Vagina (tissue), 2 donors: ENCODE measurements around the gene FES. TPM values are rescaled to one million over a fixed set of nuclear protein-coding genes. Genes with fewer than 3 reads are reported as not detected.
"Not testable (repeated sequence)": the region's sequence is repeated elsewhere in the genome, so short reads cannot be mapped to it uniquely, and the experiment has no call there.

Experiments
- DNase-seq, 2 donors: peaks; one replicate each; pipeline ENCODE4 v3.0.0-alpha.2; 2017; ENCODE audit errors: extremely low spot score in 2 of 2
- H3K27ac ChIP-seq: fragments of 200-600 bp; sonication (generic); one replicate; pipeline ENCODE4 v1.5.1; 2019
- H3K27me3 ChIP-seq: fragments of 200-600 bp; sonication (generic); one replicate; pipeline ENCODE4 v1.5.1; 2019
- H3K36me3 ChIP-seq, 2 donors: fragments of 200-600 bp; sonication (generic); one replicate each; pipeline ENCODE4 v1.5.1; 2017 to 2019
- H3K4me1 ChIP-seq: fragments of 200-600 bp; sonication (generic); one replicate; pipeline ENCODE4 v1.5.1; 2019
- H3K4me3 ChIP-seq, 2 donors: fragments of 200-600 bp; sonication (generic); 1 replicate in 1 of 2; 2 replicates in 1 of 2; pipeline ENCODE4 v1.5.1; 2016 to 2019
- H3K9me3 ChIP-seq: fragments of 200-600 bp; sonication (generic); one replicate; pipeline ENCODE4 v1.5.1; 2019
- POLR2A ChIP-seq, 2 donors: fragments of 450-650 bp; IDR thresholded peaks; one replicate each; pipeline ENCODE4 v1.6.1; 2017; ENCODE audit warnings: antibody characterized with exemption in 2 of 2, mild to moderate bottlenecking in 2 of 2, moderate library complexity in 2 of 2
- POLR2AphosphoS5 ChIP-seq, 2 donors: sonication (generic); formaldehyde crosslinking; IDR thresholded peaks; one replicate each; pipeline ENCODE4 v1.9.0; 2017; ENCODE audit warnings: antibody characterized with exemption in 2 of 2, mild to moderate bottlenecking in 2 of 2, low read depth in 1 of 2; ENCODE audit not compliant: insufficient read depth in 1 of 2
- intact Hi-C: fragments of 100-400 bp; cut with DNase I; formaldehyde crosslinking; loops from one replicate; pipeline ENCODE4 v1.15.1; 2023
- total RNA-seq: library from RNA; depleted of rRNA; stranded (reverse); fragments of >200 nt; gene quantifications from one replicate; pipeline ENCODE4 v1.2.3, GENCODE V29; 2016
- TF ChIP-seq, protein P1 (sequence below), 3 experiments: fragments of 450-650 bp in 2 of 3; fragments of 200-600 bp in 1 of 3; sonication (generic) in 1 of 3; IDR thresholded peaks; one replicate each; pipeline ENCODE4 v1.5.1; 2017 to 2019; ENCODE audit warnings: antibody characterized with exemption in 3 of 3, mild to moderate bottlenecking in 2 of 3, moderate library complexity in 2 of 3

Gene FES
- total RNA-seq, 1 donor from 2014 or later, result 47.4 TPM

DNA sequence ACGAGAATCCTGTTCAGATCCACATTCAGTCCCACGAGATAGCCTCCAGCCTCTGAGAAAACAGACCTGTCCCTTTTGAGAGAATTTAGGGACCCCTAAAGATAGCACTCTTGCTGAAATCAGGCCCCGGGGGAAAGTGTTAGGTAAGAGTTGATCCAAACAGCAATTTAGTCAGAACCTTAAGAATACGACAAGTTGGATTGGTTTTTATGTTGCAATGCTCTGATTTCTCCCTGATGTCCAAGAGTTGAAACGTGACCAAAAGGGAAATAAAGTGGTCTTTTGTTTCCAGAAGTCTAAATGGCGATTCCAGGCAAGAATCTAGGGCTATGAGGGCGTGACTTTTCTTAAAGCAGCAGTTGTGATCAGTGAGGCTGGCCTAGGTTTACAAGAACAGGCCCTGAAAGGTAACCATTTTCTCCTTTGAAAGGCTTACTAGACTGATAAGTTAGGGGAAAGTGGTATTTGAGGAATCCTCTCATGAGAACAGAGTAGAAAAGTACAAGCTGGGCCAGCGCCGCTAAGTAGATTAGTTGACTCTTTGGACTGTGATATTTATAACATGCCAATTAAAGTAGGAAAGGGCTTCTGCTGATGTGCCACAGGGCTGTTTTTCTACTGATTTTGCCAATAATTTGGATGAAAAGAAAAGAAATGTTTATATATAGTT lies 23.7 kb downstream of the FES start:
- H3K36me3 ChIP-seq, result peaks cover 4 to 79% of the 10 kb centered on the region in 2 donors
- H3K27me3 ChIP-seq, result no peaks in the 10 kb centered on the region
- no peak for DNase-seq
- TF ChIP-seq POLR2A (IDR thresholded peaks at IDR 0.05), result no peak
- TF ChIP-seq, protein P1, sequence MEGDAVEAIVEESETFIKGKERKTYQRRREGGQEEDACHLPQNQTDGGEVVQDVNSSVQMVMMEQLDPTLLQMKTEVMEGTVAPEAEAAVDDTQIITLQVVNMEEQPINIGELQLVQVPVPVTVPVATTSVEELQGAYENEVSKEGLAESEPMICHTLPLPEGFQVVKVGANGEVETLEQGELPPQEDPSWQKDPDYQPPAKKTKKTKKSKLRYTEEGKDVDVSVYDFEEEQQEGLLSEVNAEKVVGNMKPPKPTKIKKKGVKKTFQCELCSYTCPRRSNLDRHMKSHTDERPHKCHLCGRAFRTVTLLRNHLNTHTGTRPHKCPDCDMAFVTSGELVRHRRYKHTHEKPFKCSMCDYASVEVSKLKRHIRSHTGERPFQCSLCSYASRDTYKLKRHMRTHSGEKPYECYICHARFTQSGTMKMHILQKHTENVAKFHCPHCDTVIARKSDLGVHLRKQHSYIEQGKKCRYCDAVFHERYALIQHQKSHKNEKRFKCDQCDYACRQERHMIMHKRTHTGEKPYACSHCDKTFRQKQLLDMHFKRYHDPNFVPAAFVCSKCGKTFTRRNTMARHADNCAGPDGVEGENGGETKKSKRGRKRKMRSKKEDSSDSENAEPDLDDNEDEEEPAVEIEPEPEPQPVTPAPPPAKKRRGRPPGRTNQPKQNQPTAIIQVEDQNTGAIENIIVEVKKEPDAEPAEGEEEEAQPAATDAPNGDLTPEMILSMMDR (IDR thresholded peaks at IDR 0.05), result no peak
- no peak for TF ChIP-seq POLR2AphosphoS5 (IDR thresholded peaks at IDR 0.05; ENCODE audit: insufficient read depth in 1 of 2, low read depth in 1 of 2)
- intact Hi-C loops, result no loop called here
- H3K4me1 ChIP-seq, result peaks cover 11% of the 10 kb centered on the region
- no peak overlapping the region for H3K27ac ChIP-seq
- H3K4me3 ChIP-seq, result no peak overlapping the region
- no peaks in the 10 kb centered on the region for H3K9me3 ChIP-seq

DNA sequence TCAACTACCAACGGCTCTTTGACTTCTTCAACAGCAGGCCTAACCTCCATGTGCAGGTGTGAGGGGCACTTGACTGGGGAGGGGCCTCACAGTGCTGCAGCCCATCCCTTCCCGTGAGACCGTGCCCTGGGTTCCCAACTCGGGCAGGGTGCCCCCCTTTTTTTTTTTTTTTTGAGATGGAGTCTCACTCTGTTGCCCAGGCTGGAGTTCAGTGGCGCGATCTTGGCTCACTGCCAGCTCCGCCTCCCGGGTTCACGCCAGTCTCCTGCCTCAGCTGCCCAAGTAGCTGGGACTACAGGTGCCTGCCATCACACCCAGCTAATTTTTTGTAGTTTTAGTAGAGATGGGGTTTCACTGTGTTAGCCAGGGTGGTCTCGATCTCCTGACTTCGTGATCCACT lies 25.1 kb downstream of the FES start:
- intact Hi-C loops, H3K27me3 ChIP-seq, H3K4me1 ChIP-seq, H3K4me3 ChIP-seq, H3K9me3 ChIP-seq, H3K27ac ChIP-seq, DNase-seq: not testable (repeated sequence)
- peaks cover 5 to 91% of the 10 kb centered on the region in 2 donors for H3K36me3 ChIP-seq

DNA sequence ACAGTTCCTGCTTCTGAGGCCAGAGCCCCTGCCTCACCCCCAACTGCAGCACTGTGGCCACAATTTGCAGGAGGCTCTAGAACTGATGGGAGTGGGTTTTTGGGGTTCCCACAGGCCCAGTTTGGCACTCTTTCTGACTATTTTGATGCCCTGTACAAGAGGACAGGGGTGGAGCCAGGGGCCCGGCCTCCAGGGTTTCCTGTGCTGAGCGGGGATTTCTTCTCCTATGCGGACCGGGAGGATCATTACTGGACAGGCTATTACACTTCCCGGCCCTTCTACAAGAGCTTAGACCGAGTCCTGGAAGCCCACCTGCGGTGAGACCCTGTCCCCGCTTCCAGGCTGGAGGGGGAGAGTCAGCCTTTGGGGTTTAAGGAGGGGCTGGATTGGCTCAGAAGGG lies 25.7 kb downstream of the FES start:
- H3K4me1 ChIP-seq, result no peaks in the 10 kb centered on the region
- no peaks in the 10 kb centered on the region for H3K9me3 ChIP-seq
- H3K4me3 ChIP-seq, result no peak overlapping the region
- TF ChIP-seq, protein P1 (IDR thresholded peaks at IDR 0.05), result no peak
- TF ChIP-seq POLR2A (IDR thresholded peaks at IDR 0.05) (no peak), POLR2AphosphoS5 (IDR thresholded peaks at IDR 0.05; ENCODE audit: insufficient read depth in 1 of 2, low read depth in 1 of 2) (no peak)
- H3K27me3 ChIP-seq, result no peaks in the 10 kb centered on the region
- H3K27ac ChIP-seq, result no peak overlapping the region
- DNase-seq, result no peak
- H3K36me3 ChIP-seq, result peaks cover 5 to 94% of the 10 kb centered on the region in 2 donors
- intact Hi-C loops, result no loop called here

- Histone ChIP-seq H3K4me1 (no peaks in the 10 kb centered on the region), H3K36me3 (peaks cover 5 to 94% of the 10 kb centered on the region in 2 donors), H3K9me3 (no peaks in the 10 kb centered on the region), H3K27ac (no peak overlapping the region), H3K27me3 (no peaks in the 10 kb centered on the region), H3K4me3 (no peak overlapping the region)
- intact Hi-C loops, result no loop called here
- TF ChIP-seq POLR2A (IDR thresholded peaks at IDR 0.05) (no peak), POLR2AphosphoS5 (IDR thresholded peaks at IDR 0.05; ENCODE audit: insufficient read depth in 1 of 2, low read depth in 1 of 2) (no peak)
- TF ChIP-seq, protein P1 (IDR thresholded peaks at IDR 0.05), result no peak
- DNase-seq, result no peak
These were observed 26.4 kb downstream of the FES start for GRCh38 chr15:90910441-90911301.

DNA sequence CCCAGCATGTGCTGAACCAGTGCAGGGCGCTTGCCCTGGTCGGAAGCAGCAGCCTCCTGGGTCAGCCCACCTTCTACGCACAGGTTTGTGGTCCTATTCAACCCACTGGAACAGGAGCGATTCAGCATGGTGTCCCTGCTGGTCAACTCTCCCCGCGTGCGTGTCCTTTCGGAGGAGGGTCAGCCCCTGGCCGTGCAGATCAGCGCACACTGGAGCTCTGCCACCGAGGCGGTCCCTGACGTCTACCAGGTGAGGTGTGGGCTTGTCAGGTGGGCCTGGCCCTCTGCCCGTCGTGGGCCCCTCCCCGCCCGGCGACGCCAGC lies 27.0 kb downstream of the FES start:
- peak in 1 of 2 donors; percentile 58 for DNase-seq
- intact Hi-C loops, result no loop called here
- no peaks in the 10 kb centered on the region for H3K9me3 ChIP-seq
- no peaks in the 10 kb centered on the region for H3K4me1 ChIP-seq
- H3K4me3 ChIP-seq, result no peak overlapping the region
- H3K27ac ChIP-seq, result no peak overlapping the region
- peaks cover 5 to 93% of the 10 kb centered on the region in 2 donors for H3K36me3 ChIP-seq
- TF ChIP-seq, protein P1 (IDR thresholded peaks at IDR 0.05), result no peak
- TF ChIP-seq POLR2AphosphoS5 (IDR thresholded peaks at IDR 0.05; ENCODE audit: insufficient read depth in 1 of 2, low read depth in 1 of 2) (no peak), POLR2A (IDR thresholded peaks at IDR 0.05) (no peak)
- H3K27me3 ChIP-seq, result no peaks in the 10 kb centered on the region
